ENCODE results near the gene CRB1.

Gene CRB1

DNA sequence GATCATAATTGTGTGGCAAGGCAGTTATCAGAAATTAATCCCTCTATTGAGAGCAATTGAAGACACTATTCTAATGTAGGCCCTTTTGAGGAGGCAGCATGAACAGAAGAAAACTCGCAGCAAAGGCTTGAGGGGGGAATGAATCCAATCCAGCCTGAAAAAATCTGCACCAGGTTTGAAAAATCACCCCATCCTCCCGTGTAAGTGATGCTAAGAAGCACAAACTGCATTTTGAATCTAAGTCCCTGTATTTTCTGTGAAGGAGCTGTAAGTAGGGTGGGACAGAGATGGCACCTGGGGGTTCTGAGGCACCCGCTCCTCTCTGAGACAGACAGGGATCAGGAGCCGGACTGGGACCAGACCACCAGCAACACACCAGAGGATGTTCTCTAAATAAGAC, at the start of gene CRB1:
Gene CRB1, plus strand, starts transcription at position 241 of the 400 bp plus-strand sequence. CDS start 161 bp downstream, outside the sequence.
- Histone ChIP-seq H3K27ac (no peak within 1 kb of the TSS), H3K4me3 (ENCODE audit: low read depth, low read length) (no peak within 1 kb of the TSS), H3K36me3 (replicated peaks) (no peaks in the 10 kb centered on the region), H3K27me3 (replicated peaks) (no peaks in the 10 kb centered on the region)
- TF ChIP-seq, protein P1, sequence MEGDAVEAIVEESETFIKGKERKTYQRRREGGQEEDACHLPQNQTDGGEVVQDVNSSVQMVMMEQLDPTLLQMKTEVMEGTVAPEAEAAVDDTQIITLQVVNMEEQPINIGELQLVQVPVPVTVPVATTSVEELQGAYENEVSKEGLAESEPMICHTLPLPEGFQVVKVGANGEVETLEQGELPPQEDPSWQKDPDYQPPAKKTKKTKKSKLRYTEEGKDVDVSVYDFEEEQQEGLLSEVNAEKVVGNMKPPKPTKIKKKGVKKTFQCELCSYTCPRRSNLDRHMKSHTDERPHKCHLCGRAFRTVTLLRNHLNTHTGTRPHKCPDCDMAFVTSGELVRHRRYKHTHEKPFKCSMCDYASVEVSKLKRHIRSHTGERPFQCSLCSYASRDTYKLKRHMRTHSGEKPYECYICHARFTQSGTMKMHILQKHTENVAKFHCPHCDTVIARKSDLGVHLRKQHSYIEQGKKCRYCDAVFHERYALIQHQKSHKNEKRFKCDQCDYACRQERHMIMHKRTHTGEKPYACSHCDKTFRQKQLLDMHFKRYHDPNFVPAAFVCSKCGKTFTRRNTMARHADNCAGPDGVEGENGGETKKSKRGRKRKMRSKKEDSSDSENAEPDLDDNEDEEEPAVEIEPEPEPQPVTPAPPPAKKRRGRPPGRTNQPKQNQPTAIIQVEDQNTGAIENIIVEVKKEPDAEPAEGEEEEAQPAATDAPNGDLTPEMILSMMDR (IDR thresholded peaks at IDR 0.05; ENCODE audit: low read depth, low read length, missing control alignments), result no peak
- in situ Hi-C loops (cut with HindIII; ENCODE audit: low pct_ligation_motif_present, low sequenced_read_pairs), result no loop called here
- no peak for DNase-seq

DNA sequence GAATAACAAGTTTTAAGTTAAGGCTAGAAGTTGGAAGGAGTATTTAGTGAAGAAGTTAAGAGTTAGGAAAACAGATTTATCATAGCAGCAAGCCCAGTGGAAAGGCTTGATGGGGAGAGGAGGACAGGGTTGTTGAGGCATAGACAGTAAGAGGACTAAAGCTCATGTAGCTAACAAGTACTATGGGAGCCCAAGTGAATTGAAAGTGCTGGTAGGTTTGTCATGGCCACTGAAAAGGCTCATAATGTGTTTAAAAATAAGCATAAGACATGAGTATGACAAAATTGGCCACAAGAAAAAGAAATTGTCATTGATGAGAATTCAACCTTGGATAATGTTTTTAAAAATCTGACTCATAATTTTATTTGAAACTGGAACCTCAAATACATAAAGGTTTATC, 49.2 kb upstream of the CRB1 start:
- H3K36me3 ChIP-seq (replicated peaks), result no peaks in the 10 kb centered on the region
- no peak overlapping the region for H3K27ac ChIP-seq
- TF ChIP-seq, protein P1 (IDR thresholded peaks at IDR 0.05; ENCODE audit: low read depth, low read length, missing control alignments), result no peak
- H3K27me3 ChIP-seq (replicated peaks), result no peaks in the 10 kb centered on the region
- no peak overlapping the region for H3K4me3 ChIP-seq (ENCODE audit: low read depth, low read length)
- in situ Hi-C loops (cut with HindIII; ENCODE audit: low pct_ligation_motif_present, low sequenced_read_pairs), result no loop called here
- DNase-seq, result no peak

DNA sequence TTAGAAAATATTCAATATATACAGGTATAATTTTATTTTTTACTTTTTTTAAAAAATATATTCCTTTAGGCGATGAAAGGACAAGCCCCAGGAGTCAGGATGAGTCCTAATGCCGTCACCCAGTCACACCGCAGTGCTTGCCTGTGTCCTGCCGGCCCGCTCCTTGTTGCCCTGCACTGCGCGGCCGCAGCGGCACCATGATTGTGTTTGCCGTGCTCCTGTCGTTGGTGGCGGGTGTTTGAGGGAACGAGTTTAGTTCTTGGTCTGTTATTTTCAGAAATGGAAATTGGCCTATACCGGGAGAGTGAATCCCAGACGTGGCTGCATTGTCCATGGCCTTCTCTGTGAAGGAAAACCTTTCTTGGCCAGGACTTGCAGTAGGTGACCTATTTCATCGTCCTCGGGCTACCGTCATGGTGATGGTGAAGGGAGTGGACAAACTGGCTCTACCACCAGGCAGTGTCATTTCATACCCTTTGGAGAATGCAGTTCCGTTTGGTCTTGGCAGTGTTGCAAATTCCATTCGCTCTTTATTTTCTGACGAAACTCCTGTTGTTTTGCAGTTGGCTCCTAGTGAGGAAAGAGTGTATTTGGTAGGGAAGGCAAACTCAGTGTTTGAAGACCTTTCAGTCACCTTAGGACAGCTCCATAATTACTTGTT, 45.9 kb upstream of the CRB1 start:
- TF ChIP-seq, protein P1 (IDR thresholded peaks at IDR 0.05; ENCODE audit: low read depth, low read length, missing control alignments), result no peak
- no peak for DNase-seq
- H3K27me3 ChIP-seq (replicated peaks), result no peaks in the 10 kb centered on the region
- no peaks in the 10 kb centered on the region for H3K36me3 ChIP-seq (replicated peaks)
- H3K27ac ChIP-seq, result no peak overlapping the region
- in situ Hi-C loops (cut with HindIII; ENCODE audit: low pct_ligation_motif_present, low sequenced_read_pairs), result no loop called here
- no peak overlapping the region for H3K4me3 ChIP-seq (ENCODE audit: low read depth, low read length)

DNA sequence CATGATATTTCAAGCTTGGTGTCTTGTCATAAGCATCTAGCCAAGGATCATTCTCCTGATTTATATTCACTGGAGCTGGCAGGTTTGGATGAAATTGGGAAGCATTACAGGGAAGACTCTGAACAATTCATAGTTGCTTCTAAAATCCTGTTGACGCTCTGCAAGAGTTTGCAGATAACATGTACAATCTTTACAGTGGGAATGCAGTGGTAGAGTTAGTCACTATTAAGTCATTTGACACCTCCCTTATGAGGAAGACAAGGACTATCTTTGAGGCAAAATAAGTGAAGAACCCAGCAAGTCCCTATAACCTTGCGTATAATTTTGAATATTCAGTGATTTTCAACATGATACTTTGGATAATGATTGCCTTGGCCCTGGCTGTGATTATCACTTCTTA, 45.3 kb upstream of the CRB1 start:
- Histone ChIP-seq H3K4me3 (ENCODE audit: low read depth, low read length) (no peak overlapping the region), H3K27ac (no peak overlapping the region), H3K27me3 (replicated peaks) (no peaks in the 10 kb centered on the region), H3K36me3 (replicated peaks) (no peaks in the 10 kb centered on the region)
- in situ Hi-C loops (cut with HindIII; ENCODE audit: low pct_ligation_motif_present, low sequenced_read_pairs), result no loop called here
- DNase-seq, result no peak
- TF ChIP-seq, protein P1 (IDR thresholded peaks at IDR 0.05; ENCODE audit: low read depth, low read length, missing control alignments), result no peak

DNA sequence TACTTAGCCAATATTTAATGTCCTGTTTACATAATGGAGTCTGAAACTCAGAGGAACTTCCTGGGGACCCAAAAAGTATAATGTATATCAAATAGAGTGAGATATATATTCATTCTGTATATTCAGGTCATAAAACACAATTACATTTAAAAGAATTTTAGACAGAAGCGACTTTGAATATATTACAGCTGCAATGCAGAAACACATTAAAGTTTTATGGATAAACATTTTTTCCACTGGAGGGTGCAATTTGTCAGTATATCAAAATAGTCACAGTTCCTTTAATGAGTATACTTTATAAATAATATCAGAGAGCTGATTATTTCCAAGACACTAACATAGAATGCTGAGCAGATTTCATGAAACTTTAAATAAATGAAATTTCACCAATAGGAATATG, 43.9 kb upstream of the CRB1 start:
- Histone ChIP-seq H3K4me3 (ENCODE audit: low read depth, low read length) (no peak overlapping the region), H3K27me3 (replicated peaks) (no peaks in the 10 kb centered on the region), H3K36me3 (replicated peaks) (no peaks in the 10 kb centered on the region), H3K27ac (no peak overlapping the region)
- in situ Hi-C loops (cut with HindIII; ENCODE audit: low pct_ligation_motif_present, low sequenced_read_pairs), result no loop called here
- no peak for DNase-seq
- TF ChIP-seq, protein P1 (IDR thresholded peaks at IDR 0.05; ENCODE audit: low read depth, low read length, missing control alignments), result no peak

DNA sequence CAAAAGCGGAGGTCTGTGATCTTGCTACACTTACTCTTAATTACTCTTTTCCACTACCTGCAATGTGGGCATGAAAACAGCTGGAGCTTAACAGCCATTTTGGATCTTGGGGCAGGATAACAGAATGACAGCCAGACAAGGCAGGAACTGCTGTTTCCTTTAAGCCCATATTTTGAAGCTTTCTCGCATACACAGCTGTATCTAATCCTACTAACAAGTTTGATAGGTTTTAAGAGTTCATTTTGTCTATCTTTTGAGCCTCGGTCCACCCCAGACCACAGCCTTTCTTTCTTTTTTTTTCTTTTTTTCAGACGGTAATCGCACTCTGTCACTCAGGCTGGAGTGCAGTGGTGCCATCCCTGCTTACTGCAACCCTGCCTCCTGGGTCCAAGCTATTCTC, 42.4 kb upstream of the CRB1 start:
- no peaks in the 10 kb centered on the region for H3K27me3 ChIP-seq (replicated peaks)

More for the DNA sequence above, 42.4 kb upstream of the CRB1 start:
- no peak overlapping the region for H3K27ac ChIP-seq
- DNase-seq, result no peak
- in situ Hi-C loops (cut with HindIII; ENCODE audit: low pct_ligation_motif_present, low sequenced_read_pairs), result no loop called here
- TF ChIP-seq, protein P1 (IDR thresholded peaks at IDR 0.05; ENCODE audit: low read depth, low read length, missing control alignments), result no peak
- no peak overlapping the region for H3K4me3 ChIP-seq (ENCODE audit: low read depth, low read length)
- H3K36me3 ChIP-seq (replicated peaks), result no peaks in the 10 kb centered on the region

Data from brain microvascular endothelial cell (primary cell).